HG03520 (cell line): ENCODE measurements around the gene ARL15.

Experiments
- ATAC-seq: cut with Tn5 transposase; IDR thresholded peaks from one replicate; pipeline ENCODE4 v1.9.1; 2021; ENCODE audit warnings: mild to moderate bottlenecking, moderate library complexity; ENCODE audit not compliant: unreplicated experiment

ARL15 gene

DNA sequence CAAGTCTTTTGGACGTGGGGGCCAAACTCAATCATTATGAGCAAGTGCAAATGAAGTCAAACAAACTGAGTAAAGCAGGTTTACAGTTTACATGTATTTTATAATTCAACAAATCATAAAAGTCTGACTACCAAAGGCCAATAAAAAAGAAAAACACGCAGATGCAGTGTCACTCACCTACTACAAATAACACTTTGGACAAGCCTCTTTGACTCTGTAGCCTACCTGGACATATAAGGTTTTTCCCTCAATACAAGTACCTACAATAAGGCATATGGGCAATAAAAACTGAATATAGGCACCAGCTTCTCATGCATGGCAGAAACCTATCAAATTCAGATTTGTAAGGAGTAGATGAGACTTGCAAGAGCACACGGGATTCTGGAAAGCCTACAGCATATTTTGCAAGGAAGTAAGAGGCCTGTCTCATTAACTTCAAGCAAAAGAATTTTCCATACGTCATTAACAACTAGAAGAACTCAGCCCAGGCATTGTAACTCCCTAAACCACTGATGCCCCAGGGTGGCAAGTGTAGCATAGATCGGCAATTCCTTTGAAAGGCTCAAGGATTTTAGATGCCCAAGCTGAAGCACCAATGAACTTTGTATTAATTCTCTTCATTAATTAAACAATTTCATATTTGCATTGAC is 21.7 kb downstream of the ARL15 start:
- no peak for ATAC-seq

DNA sequence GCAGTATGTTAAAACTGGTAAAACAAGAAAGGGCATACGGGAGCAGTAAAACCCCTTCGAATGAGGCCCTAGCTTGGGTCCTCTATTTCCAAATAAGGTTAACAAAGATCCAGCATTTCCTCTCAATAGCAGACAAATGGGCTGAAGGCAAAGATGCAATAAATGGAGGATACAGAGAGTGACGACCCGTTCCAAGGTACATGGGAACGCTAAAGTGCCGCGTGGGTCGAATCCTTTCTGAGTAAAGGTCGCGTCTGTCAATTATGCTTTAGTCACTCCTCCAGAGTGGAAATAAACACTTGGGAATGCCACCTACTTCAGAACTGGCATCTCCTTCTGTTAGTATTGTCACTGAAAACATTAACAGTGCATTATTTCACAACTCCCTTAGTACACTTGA is 24.7 kb downstream of the ARL15 start:
- ATAC-seq, result no peak

DNA sequence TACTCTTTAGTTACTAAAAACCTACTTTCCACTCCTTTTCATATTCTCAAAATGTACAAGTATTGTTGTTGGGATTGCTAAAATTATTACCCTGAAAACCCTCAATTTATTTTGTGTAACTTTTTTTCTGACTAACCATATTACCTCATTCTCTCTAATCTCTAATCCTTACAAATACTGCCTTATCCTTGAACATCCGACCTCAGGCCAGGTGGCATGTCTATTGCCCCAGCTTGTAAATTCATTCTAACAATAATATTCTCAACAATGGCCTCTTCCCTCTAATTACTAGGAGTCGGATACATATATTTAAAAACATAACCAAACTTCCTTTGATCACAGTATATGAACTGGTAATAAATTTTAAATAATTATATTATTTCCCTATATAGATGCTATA is 25.8 kb downstream of the ARL15 start:
- ATAC-seq, result no peak

DNA sequence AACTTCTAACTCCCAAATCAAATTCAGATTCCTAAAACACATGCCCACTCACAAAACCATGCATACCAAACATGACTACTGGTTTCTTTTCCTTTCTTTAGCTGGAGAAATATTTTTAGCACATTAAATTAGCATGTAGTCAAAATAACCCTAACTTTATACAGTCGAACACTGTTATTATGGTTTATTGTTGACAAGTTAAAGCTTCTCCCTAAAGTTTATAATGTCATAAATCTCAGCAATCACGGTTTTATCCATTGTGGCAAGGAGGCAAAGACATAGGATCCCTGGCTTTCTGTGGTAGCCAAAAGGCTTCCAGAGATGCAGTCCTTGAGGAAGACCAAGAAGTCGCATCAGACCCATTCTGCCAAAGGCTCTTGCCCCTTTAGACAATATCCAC is 27.5 kb downstream of the ARL15 start:
- no peak for ATAC-seq

DNA sequence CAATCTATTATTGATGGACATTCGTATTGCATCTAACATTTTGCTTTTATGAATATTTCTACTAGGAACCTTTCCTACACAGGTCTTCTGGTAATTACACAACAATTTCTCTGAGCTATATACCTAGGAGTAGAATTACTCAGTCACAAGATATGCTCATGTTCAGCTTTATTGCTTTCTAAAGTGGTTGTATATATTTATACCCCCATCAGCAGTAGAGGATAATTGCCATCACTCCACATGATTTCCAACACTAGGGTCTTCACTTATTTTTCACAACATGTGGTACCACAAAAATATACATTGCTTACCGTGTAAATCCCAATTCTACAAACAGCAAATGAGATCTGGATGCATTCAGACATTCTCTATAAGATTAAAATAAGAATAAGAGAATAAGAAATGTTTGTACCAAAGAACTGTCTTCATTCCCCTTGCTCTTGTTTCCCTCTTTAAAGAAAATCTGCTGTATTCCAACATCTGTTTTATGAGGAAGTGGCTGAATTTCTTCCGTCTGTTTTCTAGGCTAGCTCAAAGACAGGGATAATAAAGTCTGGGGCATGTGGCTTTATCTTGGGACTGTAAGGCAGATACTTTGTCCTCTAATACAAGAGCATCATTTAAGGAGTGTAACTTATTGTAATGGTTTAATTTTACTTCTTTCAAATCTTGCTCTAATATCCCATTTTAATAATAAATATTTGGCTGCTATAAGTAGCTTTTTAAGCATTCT is 28.2 kb downstream of the ARL15 start:
- ATAC-seq, result no peak

DNA sequence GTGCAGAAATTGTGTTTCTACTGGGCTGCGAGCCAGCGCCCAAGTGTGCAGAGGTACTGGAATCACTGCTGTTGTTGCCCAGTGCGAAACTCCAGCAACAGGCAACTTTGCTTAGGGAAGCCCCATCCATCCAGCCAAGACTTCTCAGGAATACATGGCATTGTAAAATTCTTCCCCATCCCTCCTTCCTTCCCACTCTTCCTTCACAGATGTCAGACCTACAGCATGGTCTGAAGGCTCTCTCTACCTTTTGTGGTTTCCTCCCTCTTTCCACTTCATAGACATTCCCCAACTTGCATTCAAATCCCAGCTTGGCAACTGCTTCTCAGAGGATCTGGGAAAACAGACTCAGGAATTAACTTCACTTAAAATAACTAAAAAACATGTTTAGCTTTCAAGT is 30.4 kb downstream of the ARL15 start:
- ATAC-seq, result no peak

DNA sequence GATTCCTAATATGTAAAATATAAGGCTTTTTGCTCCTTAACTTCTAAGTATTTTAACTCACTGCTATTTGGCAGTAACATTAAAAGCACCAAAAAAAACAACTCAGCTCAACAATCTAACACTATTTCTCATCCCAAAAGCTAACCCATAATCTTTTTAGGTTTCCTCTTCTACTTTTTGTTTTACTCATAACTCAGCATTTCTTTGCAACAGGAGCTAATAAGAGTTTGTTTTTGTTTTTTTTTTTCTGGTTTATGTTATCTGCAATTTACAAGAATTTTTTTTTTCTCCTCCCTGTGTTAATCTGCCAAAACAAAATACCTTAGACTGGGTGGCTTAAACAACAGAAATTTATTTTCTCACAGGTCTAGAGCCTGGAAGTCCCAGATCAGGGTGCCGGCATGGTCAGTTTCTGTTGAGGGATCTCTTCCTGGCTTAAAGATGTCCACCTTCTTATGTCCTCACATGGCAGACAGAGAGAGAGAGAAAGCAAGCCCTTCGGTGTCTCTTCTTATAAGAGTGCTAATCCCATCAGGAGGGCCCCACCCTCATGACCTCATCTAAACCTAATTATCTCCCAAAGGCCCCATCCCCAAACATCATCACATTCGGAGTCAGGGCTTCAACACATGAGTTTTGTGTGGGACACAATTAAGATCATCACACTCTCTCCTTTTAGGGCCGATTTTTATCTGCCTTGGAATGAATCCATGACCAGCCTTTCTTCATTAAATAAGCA is 31.2 kb downstream of the ARL15 start:
- no peak for ATAC-seq

DNA sequence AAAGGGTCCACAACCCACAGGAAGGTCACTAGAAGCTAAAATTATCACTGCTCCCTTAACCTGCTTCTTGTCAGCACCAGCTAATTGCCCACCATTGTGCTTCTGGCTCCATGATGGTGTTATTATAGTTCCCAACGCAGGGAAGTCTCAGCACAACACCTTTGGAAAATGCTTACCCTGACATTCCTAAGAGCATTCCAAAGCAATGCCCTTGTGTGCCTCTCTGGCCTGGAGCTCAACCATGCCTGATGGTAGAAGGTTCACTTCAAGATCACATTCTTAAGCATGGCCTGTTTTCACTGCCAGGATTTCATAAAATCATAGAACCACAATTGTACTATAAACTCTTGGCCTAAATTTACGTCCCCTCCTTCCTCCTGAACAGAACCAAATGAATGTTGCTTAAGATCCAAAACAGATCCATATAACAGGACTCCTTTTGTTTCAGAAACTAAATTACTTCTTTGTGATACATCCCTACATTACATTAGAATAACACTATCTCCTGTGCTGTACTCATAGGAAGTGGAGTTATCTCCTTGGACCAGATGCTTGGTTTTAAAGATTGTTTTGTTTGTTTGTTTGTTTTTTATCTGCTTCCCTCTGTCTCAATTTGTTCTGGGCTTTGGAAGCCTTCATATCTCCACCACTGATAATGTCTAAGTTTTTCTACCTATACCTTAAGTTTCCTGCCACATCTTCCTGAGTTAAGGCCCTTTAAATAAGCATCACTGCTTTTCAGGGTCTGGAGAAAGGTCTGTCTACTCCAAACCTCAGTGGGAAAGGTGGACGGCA is 32.1 kb downstream of the ARL15 start:
- ATAC-seq, result no peak

DNA sequence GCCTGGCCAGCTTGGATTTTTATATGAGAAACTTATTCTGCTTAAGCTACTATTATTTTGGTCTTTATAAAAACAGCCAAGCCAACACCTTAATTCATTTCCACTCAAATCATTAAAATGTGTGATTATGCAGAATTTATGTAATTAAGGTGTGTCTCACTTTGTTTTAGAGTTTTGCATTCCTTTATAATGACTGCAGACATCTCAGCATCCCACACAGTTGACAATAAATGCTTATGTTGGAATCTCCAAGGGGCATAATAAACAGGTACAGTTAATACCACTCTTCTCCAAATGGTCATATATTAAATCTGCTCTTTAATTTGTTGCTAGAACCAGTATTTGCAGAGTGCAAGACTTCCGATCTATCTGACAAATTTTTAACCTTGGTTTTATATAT is 34.3 kb downstream of the ARL15 start:
- ATAC-seq, result no peak

DNA sequence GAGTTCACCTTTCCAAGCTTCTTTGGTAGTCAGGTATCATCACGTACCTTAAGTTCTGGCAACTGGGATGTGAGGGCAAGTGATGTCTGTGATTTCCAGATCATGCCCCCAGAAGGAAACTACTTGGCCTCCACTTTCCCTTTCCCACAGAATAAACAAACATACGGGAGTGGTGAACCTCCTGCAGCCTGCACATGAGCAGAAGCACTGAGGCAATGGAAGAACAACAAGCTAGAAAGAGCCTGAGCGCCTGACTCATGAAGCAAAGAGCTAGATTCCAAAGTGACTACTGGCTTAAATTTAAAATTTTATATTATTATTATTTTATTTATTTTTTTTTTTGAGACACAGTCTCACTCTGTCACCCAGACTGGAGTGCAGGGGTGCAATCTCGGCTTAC is 35.0 kb downstream of the ARL15 start:
- no peak for ATAC-seq

DNA sequence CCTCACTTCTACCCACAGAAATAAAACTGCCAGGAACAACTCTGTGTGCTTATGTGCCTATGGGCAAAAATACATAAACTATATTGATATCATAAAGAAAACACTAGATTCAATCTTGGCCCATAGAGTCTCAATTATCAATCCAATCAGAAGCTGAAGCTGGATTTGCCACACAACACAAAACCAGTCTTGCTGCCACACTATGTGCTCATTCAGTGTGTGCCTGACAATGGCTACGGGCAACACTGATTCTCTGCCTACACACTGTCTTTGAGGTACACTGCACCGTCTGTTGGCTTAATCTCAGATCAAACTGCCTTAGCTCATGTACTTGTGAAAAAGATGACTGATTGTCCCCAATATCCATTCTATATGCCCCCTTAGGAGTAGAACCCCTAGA is 35.4 kb downstream of the ARL15 start:
- no peak for ATAC-seq

DNA sequence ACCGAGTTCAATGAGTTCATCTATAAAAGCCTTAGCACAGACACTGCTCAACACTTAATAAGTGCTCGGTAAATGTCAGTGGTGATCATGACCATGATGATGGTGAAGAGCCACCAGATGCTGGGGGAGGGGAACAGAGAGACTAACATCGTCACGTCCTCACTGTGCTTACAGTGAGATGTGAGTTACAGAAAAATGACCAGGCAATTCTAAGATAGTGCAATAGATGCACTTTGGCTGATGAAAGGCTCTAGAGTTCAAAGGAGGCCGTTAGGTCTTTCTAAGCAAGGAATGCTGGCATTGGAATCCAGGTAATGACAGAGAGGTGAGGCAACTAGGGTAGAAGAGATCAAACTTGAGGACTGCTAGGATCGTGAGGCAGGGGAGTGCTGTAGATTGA is 36.7 kb downstream of the ARL15 start:
- ATAC-seq, result no peak

DNA sequence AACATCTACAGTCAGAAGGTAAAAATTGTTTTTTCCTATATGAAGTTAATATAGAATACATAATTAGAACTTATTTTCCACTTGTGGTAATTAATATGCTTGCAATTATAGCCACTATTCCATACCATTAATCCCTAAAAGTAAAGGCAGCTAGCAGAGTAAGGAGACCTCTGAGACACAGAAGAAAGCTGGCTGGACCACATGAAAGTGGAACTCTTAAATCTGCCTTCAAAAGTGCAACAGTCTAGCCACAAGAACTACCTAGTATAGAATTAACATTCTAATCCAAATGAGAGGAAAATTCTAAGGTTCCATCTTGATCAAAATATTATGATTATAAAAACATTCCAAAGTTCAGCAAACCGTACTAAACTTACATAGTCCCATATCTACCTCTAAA is 37.6 kb downstream of the ARL15 start:
- no peak for ATAC-seq

DNA sequence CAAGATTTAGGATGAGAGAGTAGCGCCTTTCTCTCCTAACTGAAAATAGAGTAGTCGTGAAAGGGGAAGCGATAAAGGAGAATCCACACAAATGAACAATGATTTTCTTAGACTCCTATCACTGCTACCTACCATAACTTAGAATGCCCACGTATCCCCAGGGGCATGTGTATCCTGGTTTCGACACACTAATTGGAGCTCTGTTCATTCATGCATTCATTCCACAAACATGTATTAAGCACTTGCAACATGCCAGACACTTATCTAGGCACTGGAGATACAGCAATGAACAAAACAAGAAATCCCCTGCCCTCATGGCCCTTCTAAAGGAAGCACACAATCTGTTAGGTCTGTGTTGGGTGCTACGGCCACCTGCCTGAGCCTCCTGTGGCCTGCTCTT is 40.0 kb downstream of the ARL15 start:
- ATAC-seq, result no peak

DNA sequence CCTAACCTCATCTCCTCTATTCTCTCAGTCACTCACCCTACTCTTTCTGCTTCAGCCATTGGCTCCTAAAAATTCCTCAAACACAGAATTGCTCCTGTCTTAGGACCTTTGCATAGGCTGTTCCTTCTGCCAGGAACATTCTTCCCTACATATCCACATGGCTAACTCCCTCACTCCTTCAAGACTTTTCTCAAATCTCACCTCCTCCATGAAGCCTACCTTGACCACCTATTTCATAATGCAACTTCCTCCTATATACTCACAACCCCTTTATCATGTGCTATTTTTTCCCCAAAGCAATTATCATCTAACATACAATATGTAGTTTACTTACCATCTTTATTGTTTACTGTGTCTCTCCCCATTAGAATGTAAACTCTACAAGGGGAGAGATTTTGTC is 45.8 kb downstream of the ARL15 start:
- ATAC-seq, result no peak

DNA sequence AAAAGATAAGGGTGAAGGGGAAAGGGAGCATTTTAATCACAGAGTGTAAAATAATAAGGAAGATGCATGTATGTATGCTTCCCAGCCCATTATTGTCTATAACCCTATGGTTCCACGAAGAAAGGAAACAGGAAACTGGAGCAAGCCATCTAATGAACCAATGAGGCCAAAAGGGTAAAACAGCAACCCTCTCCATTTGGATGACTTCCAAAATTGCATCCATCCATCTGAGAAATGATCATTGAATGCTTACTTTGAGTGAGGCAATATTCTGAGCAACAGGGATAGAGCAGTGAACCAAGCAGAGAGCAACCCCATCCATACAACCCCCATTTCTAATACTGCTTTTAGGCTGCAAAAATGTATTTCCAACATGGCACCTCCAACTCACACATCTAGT is 46.9 kb downstream of the ARL15 start:
- ATAC-seq, result no peak

DNA sequence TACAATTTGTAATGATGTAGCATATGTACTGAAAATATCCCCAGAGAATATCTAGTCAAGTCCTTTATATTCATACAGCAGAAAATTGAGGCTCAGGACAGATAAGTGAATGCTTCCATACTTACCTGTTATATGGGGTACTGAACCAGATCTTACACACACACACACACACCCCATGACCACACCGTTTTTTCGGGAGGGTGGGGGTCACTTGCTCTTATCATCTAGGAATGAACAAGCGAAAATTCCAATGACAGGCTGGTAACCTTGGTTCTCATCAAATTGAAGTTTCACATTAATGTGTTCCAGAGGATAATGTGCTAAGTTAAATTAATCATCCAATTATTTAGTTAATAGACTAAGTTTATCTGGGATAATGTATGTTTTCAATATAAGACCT is 48.8 kb downstream of the ARL15 start:
- ATAC-seq, result no peak

DNA sequence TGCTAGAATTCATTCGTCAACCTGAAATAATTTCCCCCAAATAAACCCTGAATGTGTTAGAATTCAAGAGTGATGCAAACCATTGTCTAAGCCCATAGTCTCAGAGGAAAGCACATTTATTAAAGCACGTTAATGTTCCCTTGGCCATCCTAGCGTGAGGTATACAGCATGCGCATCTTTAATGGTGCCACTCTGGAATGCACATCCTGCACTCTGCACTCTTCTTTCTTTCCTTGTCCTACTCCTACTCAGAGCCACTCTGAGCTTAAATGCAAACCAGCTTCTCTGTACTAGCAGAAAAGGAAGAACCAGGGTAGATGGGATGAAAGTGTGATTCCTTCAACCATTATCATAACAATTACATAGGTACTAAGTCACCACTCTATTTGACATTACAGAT is 50.4 kb downstream of the ARL15 start:
- ATAC-seq, result no peak

DNA sequence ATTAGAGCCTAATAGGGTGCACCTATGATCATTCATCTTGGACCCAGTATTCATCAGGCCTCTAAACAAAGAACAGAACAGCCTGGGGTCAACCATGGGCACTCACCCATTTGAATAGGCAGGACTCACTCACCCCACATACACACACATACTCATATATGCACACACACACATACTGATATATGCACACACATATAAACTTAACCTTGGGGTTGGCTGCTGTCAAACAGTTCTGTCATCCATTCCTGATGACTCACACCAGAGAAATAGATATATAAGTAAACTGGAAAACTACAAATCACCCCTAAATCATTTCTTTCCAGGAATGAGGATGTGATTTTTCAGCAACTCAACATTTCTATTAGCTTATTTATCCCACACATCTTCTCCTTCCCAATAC is 51.3 kb downstream of the ARL15 start:
- no peak for ATAC-seq

DNA sequence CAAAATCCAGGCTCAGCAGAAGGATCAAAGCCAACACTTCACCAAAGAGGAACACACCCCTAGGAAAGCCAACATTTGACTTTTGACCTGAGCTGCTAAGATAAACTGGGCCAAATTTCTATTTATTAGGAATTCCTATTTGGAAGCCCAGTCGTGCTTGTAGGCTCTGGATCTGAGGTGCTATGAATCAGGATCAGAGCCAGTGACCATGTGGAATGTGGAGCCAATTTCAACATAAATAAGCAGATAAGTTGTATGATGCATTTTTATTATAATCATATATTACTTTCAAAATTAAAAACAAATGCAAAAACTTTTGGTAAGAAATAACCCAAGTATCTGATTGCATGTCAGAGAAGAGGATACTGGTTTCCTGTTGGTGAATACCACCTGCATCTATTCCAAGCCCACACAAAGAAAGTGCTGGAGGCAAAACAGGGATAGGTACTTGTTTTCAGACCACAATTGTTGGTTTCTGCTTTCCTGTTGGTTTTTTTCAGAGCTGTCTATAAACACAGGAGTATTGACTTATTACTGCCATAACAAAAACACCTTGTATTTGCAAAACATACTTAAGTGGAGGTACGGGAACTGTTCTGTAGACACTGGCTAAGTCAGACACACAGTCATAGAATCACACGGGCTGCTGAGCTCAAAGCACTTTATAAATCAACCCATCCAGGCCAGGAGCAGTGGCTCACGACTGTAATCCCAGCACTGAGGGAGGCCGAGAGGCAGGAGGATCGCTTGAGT is 52.8 kb downstream of the ARL15 start:
- no peak for ATAC-seq
